Measurements from ENCODE around the gene ZNF678.

DNA sequence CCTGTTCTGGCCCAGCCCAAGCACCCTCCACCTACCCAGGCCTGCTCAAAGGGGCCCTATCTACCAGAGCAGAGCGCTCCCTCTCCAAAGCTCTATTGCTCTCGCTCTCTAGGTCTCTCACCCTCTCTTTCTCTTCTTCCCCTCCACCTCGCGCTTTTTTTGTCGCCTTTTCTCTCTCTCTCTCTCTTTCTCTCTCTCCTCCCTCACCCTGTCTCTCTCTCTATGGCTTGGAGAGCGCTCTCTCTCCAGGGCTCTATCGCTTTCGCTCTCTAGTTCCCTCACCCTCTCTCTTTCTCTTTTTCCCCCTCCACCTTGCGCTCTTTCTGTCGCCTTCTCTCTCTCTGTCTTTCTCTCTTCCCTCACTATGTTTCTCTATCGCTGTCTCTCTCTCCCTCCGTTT is 3.4 kb upstream of the ZNF678 start:
- TF ChIP-seq POLR2A (IDR thresholded peaks at IDR 0.05; ENCODE audit: low read length) (no peak), GATA1 (IDR thresholded peaks at IDR 0.05; ENCODE audit: low read depth, low read length) (no peak)
